GM15510 (cell line): ENCODE results near the gene SORCS3.

Experiments used
- POLR2A ChIP-seq: IDR thresholded peaks from 3 replicates; pipeline ENCODE4 v1.6.1; 2011; ENCODE audit warnings: borderline replicate concordance; ENCODE audit not compliant: insufficient read length; ENCODE audit errors: extremely low read depth

The SORCS3 gene

GRCh38 chr10:104663563-104663962, 22.5 kb downstream of the SORCS3 start:
- TF ChIP-seq POLR2A: no peak

DNA sequence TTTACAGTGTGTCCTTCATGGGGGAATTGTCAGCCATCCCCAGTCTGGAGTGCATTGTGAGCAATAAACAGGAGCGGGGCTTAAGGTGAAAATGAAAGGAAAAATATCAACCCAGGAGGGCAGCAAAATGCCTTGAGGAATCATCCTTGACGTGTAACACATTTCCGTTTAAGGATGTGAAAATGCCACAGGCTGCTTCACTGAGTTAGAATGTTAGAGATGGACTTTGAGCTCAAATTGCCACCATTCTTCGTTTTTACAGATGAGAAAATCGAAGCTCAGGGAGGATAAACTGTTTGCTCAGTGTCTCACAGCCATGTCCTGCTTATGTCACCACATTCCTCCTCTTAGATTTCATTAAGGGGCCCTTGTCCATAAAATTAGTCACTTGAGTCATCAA, 23.1 kb downstream of the SORCS3 start:
- no peak for TF ChIP-seq POLR2A

DNA sequence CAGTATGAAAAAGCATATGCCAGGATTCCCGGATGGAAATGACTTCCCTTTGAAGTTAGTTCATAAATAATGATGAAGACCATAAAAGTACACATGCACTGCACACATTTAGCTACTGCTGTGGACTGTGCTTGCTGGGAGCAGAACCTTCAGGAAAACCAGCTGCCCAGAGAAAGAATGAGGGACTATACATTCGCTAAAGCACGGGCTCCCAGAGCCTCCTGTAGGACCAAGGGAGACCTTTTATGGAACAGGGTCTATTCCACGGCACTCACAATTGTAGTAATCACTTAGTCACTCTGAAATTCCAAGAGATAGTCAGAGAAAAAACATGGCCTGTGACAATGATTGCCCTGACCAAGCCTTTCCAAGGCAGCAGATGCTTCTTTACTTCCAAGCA, 24.1 kb downstream of the SORCS3 start:
- TF ChIP-seq POLR2A: no peak

DNA sequence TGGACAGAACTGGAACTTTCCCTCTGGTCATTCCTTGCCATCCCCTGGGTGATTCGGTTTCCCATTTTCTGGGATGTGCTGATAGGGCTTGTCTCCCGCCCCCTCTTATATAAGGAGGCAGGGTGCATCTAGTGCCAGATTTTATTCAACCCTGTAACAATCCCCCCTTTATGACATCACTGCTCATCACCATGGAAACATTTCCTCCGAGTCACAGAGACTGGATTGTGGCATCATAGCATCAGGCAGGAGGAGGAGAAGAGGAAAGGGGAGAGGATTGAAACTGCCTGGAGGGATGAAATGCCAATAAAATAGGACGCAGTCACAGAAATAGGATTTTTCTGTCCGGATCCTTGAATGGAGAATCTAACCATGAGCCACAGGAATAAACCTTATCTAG, 25.0 kb downstream of the SORCS3 start:
- no peak for TF ChIP-seq POLR2A

DNA sequence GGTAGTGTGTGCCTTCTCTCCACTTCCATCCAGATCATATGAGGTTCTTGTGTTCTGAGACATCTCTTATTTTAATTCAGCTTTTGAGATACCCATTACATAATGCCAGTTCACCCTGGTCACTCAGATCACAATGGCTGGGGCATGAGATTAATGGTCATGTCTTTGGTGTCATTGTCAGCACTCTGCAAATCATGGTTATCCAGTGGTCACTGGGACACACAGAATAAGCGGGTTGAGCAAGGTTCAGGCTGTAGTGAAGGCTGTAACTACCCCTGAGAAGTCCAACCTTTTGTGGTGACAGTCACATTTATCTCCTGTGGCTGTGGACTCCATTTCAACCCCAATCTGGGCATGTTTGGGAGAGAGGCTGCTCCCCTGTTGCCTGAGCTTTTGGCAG, 35.8 kb downstream of the SORCS3 start:
- no peak for TF ChIP-seq POLR2A

- TF ChIP-seq POLR2A: no peak
Measured at GRCh38 chr10:104678658-104679057, 37.6 kb downstream of the SORCS3 start.

DNA sequence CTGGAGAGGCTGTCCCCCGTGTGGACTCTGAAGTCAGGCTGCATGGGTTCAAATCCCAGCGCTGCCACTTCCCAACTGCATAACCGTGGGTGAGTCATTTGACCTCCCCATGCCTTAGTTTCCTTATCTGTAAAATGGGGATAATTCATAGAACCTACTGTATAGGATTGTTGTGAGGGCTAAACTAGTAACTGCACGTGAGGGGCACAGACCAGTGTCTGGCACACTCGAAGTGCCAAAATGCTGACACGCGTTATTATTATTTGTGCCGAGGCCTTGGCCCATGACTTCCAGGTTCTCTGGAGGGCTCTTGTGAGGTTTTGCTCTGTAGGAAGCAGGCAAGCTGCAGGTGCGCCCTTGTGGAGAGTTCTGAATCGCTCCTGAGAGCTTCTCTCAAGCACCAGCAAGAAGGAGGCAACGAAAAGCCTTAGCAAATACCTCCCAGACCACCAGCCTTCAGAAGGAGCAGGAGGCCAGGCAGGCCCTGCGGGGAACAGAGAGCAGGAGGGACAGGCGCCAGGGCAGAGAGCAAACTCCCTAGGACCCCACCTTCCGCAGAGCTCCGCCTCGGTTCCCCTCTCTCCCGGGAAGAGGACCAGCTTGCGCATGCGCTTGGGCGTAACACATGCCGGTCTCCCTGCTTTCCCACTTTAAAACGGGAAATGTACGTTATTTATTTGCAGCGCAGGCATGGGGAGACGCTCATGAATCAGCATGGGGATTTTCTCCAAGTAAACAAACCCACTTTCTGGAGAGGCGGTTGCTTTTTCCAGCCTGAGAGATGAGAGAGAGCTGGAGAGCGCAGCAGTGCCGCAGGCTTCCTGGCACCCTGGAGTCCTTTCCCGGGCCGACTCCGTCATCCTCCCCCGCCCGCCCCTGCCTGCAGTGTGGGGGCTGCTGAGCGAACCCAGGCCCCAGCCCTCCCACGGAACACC, 39.6 kb downstream of the SORCS3 start:
- TF ChIP-seq POLR2A: no peak

GRCh38 chr10:104681485-104681884, 40.4 kb downstream of the SORCS3 start:
- TF ChIP-seq POLR2A: no peak

DNA sequence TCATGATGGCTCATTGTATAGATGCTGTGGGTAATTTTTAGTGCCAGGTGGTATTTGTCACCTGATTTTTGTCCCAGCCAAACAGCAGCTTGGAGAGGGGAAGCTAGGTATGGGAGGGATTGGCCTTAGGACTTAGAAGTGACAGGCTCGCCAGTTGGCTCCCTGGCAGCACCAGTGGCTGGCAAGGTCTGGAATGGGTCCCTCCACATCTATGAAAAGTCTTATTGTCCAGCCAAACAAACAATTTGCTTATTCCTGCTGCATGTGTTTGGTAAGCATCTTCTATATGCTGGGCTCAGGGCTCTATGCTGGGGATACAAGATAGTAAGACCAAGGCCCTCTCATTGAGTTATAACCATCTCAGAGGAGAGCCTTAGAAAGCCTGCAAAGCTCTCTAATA, 42.5 kb downstream of the SORCS3 start:
- TF ChIP-seq POLR2A: no peak

DNA sequence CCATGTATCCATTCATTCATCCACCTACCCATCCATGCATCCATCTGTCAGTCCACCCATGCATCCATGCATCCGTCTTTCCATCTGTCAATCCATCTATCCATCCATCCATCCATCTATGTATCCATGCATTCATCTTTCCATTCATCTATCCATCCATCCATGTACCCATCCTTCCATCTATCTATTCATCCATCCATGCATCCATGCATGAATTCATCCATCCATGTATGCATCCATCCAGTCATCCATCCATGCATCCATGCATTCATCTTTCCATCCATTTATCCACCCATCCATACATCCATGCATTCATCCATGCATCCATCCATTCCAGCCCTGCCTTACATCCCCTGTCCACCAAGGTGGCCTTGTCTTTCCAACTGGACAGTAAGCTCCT, 45.7 kb downstream of the SORCS3 start:
- TF ChIP-seq POLR2A: no peak

DNA sequence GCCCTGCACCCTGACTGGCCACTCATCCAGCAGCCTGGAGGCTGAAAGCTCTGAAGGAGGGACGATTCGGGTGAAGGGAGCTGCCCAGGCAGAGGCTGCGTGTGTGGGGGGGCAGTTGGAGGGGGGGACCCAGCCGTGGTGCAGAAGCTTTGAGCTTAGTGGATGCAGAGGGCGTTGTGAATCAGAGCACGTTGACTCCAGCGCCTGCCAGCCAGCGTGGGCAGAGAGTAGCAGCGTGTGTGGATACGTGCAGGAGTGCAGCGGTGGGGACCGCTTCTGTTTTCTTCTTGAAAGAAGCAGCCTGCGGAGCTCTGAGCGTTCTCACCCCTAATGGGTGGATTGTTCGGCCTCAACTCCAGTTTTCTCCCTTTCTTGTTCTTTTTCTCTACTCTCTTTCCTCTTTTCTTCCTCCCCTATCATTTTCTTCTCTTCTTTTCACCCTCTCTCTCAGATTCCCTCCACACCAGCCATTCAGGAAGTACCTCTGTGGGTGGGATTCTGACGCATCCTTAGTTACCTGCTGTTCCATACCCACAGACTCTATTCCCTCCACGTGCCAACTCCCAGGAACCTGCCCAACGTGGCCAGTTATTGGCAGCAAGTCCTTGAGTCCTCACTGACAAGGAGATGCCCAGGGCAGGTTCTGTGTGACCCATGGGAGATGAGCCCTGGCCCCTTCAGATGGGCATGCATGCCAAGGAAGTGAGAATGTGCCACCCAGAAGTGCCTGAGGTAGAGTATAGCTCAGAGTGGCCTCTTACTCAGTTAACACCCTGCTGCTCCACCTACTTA, 47.4 kb downstream of the SORCS3 start:
- TF ChIP-seq POLR2A: no peak

DNA sequence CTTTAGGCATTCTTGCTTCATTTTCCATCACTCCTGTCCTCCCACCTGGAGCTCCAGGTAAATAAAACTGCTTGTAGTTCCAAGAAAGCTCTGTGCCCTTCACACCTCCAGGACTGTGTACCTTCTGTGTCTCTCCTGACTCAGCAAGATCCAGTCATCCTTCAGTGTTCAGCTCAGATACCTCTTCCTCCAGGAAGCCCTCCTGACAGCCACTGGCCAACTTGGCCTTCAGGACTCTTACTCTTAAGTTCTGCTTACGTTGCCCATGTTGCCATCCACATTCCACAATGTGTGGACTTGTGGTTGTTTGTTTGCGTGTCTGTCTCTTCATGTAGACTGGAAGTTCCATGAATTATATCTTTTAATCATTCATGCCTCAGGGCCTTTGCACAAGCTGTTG, 48.0 kb downstream of the SORCS3 start:
- TF ChIP-seq POLR2A: no peak

DNA sequence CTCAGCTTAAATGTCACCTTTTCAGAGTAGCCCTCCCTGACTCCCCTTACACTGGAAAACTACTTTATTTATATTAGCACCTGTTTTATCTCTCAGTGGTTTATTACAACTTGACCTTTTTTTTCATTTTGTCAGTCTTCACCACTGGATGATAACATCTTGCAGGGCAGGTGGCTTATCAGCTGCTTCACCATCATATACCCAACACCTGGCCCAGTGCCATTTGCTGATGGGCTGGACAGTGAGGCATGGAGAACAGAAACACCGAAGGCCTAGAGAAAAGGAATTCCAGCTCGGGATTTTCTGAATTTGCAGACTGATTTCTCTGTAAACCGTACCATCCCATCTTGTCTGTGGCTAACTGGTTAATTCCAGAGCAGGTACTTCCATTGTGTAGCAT, 48.5 kb downstream of the SORCS3 start:
- no peak for TF ChIP-seq POLR2A

DNA sequence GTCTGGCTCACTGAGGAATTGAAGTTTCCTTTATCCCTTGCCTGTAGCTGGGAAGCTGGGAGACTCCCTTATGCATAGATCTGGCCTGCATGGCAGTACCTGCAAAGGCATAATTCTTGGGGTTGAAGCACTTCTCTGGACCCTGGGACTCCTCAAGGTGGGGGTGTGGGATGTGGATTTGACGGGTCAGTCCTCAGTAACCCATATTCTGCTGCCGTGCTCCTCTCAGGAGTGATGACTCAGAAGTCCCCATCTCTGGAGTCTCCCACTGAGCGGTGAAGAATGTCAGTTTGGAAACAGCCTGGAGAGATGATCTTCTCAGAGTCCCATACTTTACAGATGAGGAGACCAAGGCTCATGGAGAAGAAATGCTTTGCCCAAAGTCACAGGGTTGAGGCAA, 49.0 kb downstream of the SORCS3 start:
- TF ChIP-seq POLR2A: no peak

- no peak for TF ChIP-seq POLR2A
Measured at GRCh38 chr10:104690959-104691358, 49.9 kb downstream of the SORCS3 start.

DNA sequence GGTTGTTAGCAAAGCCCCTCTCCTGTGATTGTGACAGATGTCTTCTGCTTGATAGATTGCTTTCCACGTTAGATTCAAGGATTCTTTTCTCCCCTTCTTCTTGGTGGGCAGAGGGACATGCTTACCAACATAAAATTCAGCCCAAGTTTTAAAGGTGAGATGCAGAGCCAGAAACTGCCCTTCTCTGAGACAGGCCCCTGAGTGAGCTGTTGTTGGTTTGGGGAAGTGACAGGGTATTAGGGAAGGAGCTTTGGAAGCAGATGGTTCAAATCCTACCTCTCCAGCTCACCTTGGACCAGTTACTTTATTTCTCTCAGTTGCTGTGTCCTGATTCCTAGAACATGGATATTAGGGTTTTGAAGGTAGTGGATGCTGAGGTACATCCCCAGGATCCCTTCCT, 53.0 kb downstream of the SORCS3 start:
- TF ChIP-seq POLR2A: no peak
